ENCODE measurements around the gene RAI14.
"Not testable (repeated sequence)": the region's sequence is repeated elsewhere in the genome, so short reads cannot be mapped to it uniquely, and the experiment has no call there.

Gene RAI14

DNA sequence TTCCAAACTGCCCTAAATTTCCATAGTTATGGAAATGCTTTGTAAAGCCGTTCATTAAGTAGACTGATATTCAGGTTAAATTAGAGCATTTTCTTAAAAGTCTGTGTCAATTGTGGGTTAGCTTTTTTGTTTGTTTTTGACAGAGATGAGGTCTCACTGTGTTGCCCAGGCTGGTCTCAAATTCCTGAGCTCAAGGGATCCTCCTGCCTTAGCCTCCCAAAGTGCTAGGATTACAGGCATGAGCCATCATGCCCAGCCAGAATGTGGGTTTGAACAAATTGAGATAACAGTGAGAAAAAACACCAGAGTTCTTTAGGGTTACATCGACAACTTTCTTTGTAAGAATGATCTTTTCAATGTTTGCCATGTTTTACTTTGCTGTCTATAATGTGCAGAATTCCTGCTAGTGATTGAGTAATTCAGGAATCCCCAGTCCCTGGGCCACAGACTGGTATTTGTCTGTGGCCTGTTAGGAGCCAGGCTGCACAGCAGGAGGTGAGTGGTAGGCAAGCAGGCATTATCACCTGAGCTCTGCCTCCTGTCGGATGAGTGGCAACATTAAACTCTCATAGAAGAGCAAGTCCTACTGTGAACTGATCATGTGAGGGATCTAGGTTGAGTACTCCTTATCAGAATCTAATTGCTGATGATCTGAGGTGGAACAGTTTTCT lies 80.5 kb downstream of the RAI14 start:
- DNase-seq = no peak

DNA sequence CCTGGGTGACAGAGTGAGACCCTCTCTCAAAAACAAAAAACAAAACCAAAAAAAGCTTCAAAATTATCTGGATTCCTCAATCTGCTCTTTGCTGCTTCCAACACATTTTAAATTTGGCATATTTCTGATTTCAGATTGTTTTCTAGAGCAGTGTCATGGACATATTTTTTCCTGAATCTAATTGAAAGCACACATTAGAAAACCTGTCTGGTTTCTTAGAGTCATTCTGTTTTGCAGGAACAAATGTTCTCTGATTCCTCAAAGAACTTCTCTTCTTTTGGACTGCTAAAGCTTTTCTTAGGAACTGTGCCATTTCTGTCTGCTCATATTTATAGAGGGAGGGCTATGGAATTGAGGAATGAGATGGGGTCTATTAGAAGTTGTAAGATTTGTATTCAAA lies 81.6 kb downstream of the RAI14 start:
- no peak for DNase-seq

DNA sequence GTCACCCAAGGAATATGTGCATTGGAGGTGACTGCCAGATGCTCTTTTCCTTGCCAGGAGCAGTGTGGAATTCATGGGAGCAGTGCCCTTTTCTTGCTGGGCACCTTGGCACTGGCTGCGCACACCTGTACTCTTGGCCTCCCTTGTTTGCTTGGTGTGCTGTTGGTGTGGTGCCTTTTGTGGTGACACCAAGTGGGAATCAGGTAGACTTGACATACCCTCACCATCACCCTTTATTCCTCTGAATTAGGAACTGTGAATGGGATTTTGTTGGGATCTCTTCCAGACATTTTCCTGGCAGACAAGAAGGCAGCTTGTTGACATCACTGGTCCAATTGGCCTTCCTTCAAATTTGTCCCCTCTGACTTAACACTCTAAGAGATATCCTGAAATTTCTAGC lies 82.3 kb downstream of the RAI14 start:
- no peak for DNase-seq

DNA sequence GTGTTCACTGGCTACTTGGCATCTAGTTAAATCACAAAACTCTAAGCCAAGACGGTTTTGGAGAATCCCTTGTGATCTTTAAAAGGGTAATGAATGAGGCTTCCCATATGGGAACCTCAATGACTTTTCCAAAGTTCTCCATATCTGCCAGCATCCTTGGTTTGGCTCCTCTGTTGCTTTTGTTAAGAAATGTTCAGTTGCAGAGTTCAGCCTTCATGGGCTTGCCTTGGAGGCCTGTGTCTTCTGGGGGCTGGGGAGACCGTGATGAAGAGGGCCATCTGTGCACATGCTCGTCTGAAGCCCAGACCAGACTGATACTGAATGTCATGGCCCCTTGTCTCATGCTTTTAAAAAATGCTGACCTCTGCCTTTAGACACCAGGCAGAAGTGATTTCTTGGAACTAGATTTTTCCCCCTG lies 84.3 kb downstream of the RAI14 start:
- DNase-seq = no peak

DNA sequence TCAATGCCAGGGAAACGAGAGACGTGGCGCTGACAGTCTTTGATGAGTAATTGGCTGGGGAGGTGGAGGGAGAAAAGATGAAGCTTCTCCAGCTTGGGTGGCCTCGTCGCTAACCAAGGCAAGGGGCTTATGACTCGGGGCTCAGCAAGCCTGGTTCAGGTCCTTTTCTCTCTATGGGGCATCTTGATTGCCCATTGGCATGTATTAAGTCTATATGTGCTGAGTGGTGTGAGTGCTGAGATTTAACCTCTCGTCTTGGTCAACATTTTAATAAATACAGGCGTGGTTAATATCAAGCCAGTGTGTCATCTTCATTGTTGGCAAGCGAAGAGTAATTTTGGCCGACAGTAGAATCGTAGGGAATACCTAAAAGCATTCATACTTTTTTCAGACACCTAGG lies 85.9 kb downstream of the RAI14 start:
- DNase-seq = no peak

DNA sequence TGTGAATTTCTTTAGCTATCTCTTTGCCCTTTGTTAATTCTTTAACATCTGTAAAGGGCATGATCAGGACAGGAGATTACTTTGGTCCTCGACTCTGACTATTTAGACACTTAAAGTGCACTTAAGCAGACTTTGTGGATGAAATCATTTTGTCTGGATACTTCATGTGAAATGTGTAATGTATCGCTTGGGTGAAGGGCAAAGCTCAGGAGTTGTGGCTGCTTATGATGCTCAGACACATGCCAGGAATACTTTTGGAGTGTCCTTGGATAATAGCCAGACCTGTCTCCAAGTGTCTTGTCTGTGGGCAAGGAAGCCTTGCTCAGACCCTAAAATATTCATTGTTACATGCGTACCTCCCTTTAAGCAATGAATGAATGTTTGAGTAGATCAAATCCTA lies 87.8 kb downstream of the RAI14 start:
- no peak for DNase-seq

DNA sequence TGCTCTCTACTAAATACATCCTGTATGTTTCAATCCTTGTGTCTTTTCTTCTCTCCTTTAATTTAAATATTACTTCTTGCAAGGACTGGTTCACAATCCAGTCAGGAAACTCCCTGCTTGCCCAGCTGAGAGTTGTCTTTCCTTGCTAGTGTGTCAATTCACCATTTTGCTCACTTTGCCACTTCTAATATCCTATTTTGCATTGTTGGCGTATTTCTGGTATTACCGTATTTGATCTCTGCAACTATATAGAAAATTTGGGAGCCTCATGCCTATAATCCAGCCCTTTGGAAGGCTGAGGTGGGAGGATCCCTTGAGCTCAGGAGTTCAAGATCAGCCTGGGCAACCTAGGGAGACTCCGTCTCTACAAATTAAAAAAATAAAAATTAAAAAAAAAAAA lies 92.3 kb downstream of the RAI14 start:
- DNase-seq = no peak

DNA sequence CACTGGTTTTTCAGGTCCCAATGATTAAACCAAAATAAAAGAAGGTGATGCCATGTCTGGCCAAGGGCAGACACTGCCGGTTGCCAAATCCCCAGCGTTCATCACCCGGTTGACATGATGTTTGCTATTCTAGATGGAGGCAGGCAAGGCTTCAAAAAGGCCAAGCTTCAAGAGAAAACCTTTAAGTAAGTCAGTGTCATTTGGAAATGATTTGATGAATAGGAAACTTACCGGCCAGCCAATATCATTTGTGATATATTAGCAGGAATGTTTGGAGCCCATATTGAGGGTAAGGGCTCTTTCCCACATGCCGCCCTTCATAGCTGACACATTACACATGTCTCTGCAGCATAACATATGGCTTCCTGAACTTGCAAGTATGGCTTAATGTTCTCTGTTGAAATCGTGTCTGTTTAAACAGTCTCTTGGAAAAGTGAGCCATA lies 93.3 kb downstream of the RAI14 start:
- no peak for DNase-seq

DNA sequence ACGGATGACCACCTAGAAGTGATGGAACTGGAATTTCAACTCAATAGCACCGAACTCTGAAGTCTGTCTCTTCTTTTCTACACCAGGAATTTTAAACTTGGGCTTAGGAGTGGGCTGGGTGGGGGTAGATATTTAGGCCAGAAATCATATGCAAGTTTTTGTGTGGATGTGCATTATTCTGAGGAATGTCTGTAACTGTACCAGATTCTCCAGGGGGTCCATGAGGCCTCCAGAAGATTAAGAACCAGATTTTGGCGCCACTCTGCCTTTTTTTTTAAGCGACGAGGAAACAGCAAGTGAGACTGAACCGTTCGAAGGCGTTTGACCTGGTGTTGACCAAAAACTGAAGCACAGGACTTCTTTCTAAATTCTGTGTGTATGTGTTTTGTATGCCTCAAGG lies 94.1 kb downstream of the RAI14 start:
- no peak for DNase-seq

DNA sequence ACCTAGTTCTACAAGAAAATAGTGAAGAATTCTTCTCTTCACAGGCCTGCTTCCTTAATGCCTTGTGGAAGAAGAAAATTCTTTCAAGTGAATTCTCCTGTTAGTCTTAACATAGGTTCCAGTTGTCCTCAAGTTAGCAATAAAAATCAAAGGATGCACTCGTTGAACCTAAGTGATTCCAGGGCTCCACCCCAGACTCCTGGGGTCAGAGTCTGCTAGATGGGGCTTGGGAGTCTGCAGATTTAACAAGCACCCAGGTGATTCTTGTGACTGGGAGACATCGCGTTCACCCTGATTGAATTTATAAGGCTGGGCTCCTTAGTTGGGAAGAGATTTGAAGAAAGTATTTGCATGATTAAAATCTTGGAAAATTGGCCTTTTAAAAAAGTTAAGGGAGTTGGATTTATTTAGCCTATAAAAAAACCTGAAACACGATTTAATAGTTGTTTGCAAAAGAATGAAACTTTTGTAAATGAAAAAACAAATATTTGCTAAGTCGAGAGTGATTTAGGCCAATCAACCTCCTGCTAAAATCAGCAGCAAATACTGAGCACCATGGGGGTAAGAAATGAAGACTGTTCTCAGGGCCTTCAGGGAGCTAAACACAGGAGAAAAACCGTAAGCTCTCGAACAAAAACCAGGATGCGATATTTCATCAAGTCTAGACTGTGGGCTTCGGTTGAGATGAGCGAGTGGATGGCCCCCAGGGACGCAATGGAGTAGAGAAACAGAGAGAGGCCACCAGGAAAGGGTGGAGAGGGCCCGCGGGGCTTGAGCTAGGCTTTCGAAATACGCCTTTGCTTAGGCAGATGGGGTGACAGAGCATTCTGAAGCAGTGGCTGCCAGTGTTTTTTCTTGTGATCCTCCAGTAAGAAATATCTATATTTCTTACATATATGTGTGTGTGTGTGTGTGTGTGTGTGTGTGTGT lies 95.9 kb downstream of the RAI14 start:
- no peak for DNase-seq

DNA sequence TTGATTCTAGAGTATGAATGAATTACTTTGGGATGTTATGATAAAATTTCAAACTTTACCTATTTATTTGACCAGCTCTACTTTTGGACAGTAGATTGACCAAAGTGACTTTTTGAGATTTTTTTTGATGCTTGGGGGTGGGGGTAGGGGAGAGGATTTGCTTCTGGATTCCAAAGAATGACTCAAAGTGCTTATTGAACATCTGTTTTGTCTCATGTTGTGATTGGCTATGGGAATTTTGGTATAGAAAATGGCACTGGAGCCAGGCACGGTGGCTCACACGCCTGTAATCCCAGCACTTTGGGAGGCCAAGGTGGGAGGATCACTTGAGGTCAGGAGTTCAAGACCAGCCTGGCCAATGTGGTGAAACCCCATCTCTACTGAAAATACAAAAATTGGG lies 97.1 kb downstream of the RAI14 start:
- not testable (repeated sequence) for DNase-seq

DNA sequence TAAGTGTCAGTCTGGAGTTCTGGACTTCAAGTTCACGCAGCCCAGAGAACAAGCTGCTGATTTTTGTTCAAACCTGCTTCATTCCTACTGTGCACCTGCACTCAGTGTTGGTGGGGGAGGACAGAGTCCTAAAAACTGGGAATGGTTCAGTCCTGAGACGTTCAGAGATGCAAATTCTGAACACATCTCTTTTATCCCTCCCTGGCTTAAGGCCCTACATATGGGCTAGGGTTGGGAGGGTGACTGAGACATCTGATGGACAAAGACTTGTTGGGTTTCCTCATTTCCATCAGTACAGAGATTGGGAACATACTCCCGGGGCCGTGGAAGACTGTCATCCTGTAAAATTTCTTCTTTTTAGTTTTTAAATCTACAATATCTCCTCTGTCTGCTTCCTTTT lies 99.8 kb downstream of the RAI14 start:
- no peak for DNase-seq

DNA sequence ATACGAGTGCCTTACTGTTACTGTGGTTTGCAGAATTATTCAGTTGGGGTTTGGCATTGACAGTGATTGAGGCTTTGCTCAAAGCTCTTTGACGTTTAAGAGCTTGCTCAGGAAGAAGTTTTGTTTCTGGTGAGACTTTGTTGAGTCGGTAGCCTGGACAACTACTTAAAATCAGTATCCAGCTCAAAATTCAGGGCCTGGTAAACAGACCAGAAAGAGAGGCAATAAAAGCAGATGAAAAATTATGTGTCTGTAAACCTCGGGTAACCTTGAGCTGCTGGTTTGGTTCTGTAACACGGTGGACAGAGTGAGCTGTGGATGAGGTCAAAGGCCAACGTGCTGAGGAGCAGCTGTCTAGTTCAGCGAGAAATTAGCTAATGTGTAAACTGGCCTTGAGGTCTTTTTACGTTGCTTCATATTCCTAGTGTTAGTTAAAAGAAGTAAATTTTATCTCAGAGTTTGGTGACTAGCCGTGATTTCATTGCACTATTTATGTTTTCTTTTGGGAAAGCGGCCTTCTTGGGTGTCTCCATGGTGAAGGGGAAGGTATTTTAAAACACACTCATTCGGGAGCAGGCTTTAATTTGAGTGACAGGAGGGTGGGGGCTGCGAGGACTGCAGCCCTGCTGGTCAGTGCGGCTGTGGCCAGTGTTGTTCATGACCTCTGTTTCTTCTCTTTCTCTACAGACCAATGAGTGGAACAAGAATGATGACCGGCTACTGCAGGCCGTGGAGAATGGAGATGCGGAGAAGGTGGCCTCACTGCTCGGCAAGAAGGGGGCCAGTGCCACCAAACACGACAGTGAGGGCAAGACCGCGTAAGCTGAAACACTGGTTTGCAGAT lies 100.9 kb downstream of the RAI14 start:
- DNase-seq = no peak

DNA sequence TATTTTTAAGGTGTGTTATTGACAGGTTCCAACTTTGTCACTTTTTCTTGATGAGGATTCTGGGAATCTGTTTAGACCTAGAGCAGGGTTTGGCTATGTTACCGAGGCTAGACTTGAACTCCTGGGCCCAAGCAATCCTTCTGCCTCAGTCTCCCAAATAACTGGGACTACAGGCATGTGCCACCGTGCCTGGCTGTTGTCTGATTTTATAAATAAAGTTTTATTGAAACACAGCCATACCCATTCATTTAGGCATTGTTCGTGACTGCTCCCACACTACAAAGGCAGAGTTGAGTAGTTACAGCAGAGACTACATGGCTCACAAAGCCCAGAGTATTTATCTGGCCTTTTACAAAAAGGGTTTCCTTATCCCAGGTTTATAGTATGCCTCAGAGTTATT lies 102.4 kb downstream of the RAI14 start:
- no peak for DNase-seq

DNA sequence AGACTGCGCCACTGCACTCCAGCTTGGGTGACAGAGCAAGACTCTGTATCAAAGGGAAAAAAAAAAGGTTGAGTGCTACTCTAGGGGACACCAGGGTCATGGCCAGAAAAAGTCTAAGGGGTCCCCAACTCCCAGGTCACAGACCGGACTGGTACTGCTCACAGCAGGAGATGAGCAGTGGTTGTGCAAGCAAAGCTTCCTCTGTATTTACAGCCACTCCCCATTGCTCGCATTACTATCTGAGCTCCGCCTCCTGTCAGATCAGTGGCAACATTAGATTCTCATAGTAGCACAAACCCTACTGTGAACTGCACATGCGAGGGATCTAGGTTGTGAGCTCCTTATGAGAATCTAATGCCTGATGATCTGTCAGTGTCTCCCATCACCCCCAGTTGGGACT lies 103.1 kb downstream of the RAI14 start:
- DNase-seq = not testable (repeated sequence)

DNA sequence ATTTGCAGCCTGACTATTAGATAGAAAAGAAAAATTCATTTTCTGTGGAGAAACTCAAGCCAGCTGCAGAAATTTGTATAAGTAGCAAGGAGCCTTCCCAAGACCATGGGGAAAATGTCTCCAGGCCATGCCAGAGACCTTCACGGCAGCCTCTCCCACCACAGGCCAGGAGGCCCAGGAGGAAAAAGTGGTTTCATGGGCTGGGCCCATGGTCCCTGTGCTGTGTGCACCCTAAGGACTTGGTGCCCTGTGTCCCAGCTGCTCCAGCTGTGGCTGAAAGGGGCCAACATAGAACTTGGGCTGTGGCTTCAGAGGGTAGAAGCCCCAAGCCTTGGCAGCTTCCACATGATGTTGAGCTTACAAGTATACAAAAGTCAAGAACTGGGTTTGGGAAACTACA lies 109.5 kb downstream of the RAI14 start:
- no peak for DNase-seq

DNA sequence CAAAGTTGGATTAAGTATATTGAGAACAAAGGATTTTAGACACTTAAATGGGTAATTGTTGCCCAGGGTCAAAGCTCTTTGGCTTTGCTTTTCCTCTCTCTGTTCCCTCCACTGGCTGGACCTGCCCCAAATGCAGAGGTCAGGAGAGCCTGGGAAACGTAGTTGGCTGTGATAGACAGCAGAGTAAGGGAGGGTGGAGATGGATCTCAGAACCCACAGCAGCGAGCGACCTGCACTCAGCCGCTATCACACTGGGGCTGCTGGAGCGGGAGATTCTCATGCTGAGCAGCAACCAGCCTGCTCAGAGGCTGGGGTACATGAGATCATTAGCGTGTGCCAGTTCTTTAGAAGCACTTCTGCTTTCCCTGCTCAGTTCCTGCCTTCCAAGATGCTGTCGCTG lies 111.1 kb downstream of the RAI14 start:
- no peak for DNase-seq

DNA sequence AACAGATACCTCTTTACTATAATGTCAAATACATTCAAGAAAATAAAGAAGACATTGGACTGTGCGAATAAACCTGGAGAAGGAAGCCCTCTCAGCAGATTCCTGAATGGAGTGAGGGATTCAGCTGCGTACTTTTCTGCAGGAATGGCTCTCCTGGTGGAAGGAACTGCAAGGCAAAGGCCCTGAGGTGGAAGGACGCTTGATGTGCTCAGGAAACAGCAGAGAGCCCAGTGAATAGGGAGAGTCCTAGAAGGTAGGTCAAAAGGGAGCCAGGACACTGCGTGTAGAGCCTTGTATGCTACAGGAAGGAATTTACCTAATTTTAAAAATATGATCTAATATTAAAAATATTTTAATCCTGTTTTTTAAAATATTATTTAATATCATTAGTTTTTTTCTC lies 114.4 kb downstream of the RAI14 start:
- no peak for DNase-seq

DNA sequence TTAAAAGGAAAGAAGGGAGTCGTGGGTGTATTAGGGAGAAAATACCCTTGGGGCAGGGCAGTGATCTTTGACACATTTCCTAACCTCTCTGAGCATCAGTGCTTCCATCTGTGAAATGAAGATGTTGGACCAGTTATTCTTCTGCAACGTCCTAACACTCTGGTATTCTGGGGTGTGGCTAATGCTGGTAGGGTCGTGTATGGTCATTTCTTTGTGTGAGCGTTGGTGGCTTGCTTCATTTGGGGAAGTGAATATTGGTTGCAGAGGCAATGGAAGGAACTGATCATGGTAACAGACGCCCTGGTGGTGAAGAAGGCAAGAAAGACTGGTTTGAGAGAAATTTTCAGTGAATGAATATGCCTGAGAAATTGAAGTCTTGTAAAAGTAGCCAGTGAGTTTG lies 114.9 kb downstream of the RAI14 start:
- DNase-seq = no peak

DNA sequence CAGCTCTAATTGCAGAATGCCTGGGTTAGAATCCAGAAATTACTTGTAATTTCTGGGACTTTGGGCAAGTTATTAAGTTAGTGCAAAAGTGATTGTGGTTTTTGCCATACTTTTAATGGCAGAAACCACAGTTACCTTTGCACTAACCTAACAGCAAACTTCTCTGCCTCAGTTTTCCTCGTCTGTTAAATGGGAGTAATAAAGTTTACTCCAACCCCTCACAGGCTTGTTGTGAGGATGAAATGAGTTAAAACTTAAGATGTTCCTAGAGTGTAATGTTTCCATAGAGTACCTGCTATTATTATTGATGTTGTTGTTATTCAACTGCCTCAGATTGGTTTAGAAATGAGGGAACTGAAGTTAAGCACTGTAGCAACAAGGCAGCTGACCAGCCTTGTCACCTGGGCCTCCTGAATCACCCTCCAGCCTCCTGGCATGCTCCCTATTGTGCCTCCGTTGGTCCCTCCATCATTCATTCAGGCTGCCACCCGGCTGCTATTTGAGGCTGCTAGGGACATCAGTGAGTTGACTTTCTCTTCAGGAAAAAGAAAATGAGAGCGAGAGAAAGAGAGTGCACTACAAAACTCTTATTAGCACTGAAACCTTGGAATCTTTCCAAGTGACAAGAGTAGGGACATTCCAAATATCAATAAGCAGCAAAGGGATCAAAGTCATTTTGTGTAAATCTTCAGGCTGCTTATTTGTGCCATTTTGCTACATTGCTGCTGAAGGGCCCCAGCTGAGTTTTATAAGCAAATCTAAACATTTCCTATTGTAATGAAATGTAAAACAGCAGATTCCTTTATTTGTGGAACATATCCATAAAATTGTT lies 116.4 kb downstream of the RAI14 start:
- DNase-seq = no peak

DNA sequence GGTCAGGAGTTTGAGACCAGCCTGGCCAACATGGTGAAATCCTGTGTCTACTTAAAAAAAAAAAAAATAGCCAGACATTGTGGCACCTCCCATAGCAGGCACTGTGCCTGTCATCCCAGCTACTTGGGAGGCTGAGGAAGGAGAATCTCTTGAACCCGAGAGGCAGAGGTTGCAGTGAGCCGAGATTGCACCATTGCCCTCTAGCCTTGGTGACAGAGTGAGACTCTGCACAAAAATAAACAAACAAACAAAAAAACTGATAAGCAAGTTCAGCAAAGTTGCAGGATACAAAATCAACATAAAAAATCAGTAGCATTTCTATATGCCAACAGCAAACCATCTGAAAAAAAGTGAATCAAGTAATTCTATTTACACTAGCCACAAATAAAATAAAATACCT lies 118.0 kb downstream of the RAI14 start:
- no peak for DNase-seq

DNA sequence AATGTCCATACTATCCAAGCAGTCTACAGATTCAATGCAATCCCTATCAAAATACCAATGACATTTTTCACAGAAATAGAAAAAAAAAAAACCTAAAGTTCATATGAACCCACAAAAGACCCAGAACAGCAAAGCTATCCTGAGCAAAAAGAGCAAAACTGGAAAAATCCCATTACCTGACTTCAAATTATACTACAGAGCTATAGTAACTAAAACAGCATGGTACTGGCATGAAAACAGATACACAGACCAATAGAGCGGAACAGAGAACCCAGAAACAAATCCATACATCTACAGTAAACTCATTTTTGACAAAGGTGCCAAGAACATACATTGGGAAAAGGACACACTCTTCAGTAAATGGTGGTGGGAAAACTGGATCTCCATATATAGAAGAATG lies 118.5 kb downstream of the RAI14 start:
- DNase-seq = not testable (repeated sequence)

DNA sequence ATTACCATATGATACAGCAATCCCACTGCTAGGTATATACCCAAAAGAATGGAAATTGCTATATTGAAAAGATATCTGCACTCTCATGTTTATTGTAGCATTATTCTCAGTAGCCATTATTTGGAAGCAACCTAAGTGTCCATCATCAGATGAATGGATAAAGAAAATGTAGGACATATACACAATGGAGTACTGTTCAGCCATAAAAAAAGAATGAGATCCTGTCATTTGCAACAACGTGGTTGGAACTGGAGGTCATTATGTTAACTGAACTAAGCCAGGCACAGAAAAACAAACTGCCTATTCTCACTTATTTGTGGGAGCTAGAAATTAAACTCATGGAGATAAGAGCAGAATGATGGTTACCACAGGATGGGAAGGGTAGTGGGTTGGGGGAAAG lies 119.8 kb downstream of the RAI14 start:
- DNase-seq = no peak
